Liver (tissue), 9 donors: Measurements from ENCODE around the gene CTTN. TPM values are rescaled to one million over a fixed set of nuclear protein-coding genes. Genes with fewer than 3 reads are reported as not detected.

Experiments
- DNase-seq: peaks from one replicate; pipeline ENCODE4 v3.0.0-alpha.2; 2017; ENCODE audit warnings: low spot score
- H3K27ac ChIP-seq, 2 donors: one replicate each; pipeline ENCODE4 v1.7.0; 2013; ENCODE audit warnings: inconsistent platforms in 2 of 2, low read length in 2 of 2, control low read depth in 1 of 2, low read depth in 1 of 2, mild to moderate bottlenecking in 1 of 2
- H3K27me3 ChIP-seq, 4 donors: one replicate each; pipeline versions ENCODE4 v1.6.1 to v1.7.0; 2013; ENCODE audit warnings: low read length in 3 of 4, inconsistent platforms in 1 of 4, mild to moderate bottlenecking in 1 of 4, moderate library complexity in 1 of 4; ENCODE audit not compliant: control insufficient read depth in 4 of 4, insufficient read depth in 4 of 4
- H3K36me3 ChIP-seq, 4 donors: one replicate each; pipeline versions ENCODE4 v1.6.1 to v1.7.0; 2013; ENCODE audit warnings: low read length in 3 of 4, mild to moderate bottlenecking in 3 of 4, low read depth in 1 of 4, moderate library complexity in 1 of 4; ENCODE audit not compliant: control insufficient read depth in 4 of 4, insufficient read depth in 3 of 4
- H3K4me1 ChIP-seq, 4 donors: one replicate each; pipeline versions ENCODE4 v1.6.1 to v1.7.0; 2013; ENCODE audit warnings: low read length in 3 of 4, mild to moderate bottlenecking in 3 of 4, moderate library complexity in 1 of 4; ENCODE audit not compliant: control insufficient read depth in 4 of 4, insufficient read depth in 4 of 4
- H3K4me3 ChIP-seq, 3 donors: one replicate each; pipeline versions ENCODE4 v1.6.1 to v1.7.0; 2013; ENCODE audit warnings: low read length in 3 of 3, control low read depth in 1 of 3, low read depth in 1 of 3, mild to moderate bottlenecking in 1 of 3
- H3K9ac ChIP-seq, 2 donors: one replicate each; pipeline ENCODE4 v1.7.0; 2013; ENCODE audit warnings: low read length in 2 of 2, mild to moderate bottlenecking in 2 of 2, moderate library complexity in 2 of 2, control low read depth in 1 of 2, low read depth in 1 of 2
- H3K9me3 ChIP-seq, 4 donors: one replicate each; pipeline versions ENCODE4 v1.6.1 to v1.7.0; 2013; ENCODE audit warnings: low read length in 3 of 4; ENCODE audit not compliant: control insufficient read depth in 4 of 4
- ATF3 ChIP-seq: IDR thresholded peaks from 2 replicates; pipeline ENCODE4 v1.6.1; 2016; ENCODE audit warnings: antibody characterized with exemption
- GABPA ChIP-seq, 2 donors: IDR thresholded peaks in 1 of 2; conservative IDR thresholded peaks in 1 of 2; 2 replicates each; pipeline ENCODE4 v1.6.1; 2016; ENCODE audit warnings: antibody characterized with exemption in 2 of 2, mild to moderate bottlenecking in 1 of 2, moderate library complexity in 1 of 2
- HNF4A ChIP-seq, 2 donors: conservative IDR thresholded peaks; 2 replicates each; pipeline ENCODE4 v1.6.1; 2016; ENCODE audit warnings: antibody characterized with exemption in 2 of 2, mild to moderate bottlenecking in 2 of 2
- HNF4G ChIP-seq: IDR thresholded peaks from 2 replicates; pipeline ENCODE4 v1.6.1; 2016; ENCODE audit warnings: antibody characterized with exemption
- JUND ChIP-seq, 2 donors: IDR thresholded peaks; 2 replicates each; pipeline ENCODE4 v1.6.1; 2016; ENCODE audit warnings: antibody characterized with exemption in 2 of 2
- REST ChIP-seq: IDR thresholded peaks from 2 replicates; pipeline ENCODE4 v1.6.1; 2016; ENCODE audit warnings: antibody characterized with exemption, mild to moderate bottlenecking
- RXRA ChIP-seq, 2 donors: IDR thresholded peaks; 2 replicates each; pipeline ENCODE4 v1.6.1; 2017 to 2018; ENCODE audit warnings: antibody characterized with exemption in 2 of 2, mild to moderate bottlenecking in 1 of 2
- TAF1 ChIP-seq: conservative IDR thresholded peaks from 2 replicates; pipeline ENCODE4 v1.6.1; 2016; ENCODE audit warnings: antibody characterized with exemption, mild to moderate bottlenecking
- ZBTB33 ChIP-seq: IDR thresholded peaks from 2 replicates; pipeline ENCODE4 v1.6.1; 2016; ENCODE audit warnings: antibody characterized with exemption
- WGBS: extraction: QIAGEN DNeasy Blood & Tissue Kit; methylation state at CpG from one replicate; pipeline ENCODE4 v1.1.7; 2013; 5-methylcytosine and 5-hydroxymethylcytosine counted together
- polyA plus RNA-seq, 2 donors: library from polyadenylated mRNA; stranded (reverse) in 1 of 2; unstranded in 1 of 2; fragments of 200-250 nt in 1 of 2; fragments of >200 nt in 1 of 2; fragmentation: Nextera tagmentation in 1 of 2; extraction: Ambion mirVana in 1 of 2; gene quantifications; one replicate each; pipeline versions ENCODE4 v1.2.1 to v1.2.3, GENCODE V29; 2013 to 2015
- total RNA-seq, 2 donors: library from RNA; depleted of rRNA; stranded (reverse); fragments of >200 nt; gene quantifications; one replicate each; pipeline ENCODE4 v1.2.3, GENCODE V29; 2014
- donor health status: healthy.
- donor health status: healthy.
- donor health status: healthy.
- donor health status: healthy.
- donor health status: healthy.

Gene CTTN
- total and polyA plus RNA-seq, 4 donors: 38.7 to 136 (median 45.4) TPM

- TF ChIP-seq ATF3 (no peak), JUND (IDR thresholded peaks at IDR 0.05) (no peak), ZBTB33 (no peak), TAF1 (no peak), HNF4A (conservative IDR thresholded peaks at IDR 0.05) (no peak), GABPA (IDR thresholded peaks at IDR 0.05 in 1 of 2, conservative IDR thresholded peaks at IDR 0.05 in 1 of 2) (no peak)
Measured at GRCh38 chr11:70413151-70413550, 14.8 kb downstream of the CTTN start (continued).

GRCh38 chr11:70414341-70415100 lies 16.2 kb downstream of the CTTN start:
- WGBS: 94% methylated on average over 28 of the region's 28 CpGs
- no peaks in the 10 kb centered on the region for H3K9me3 ChIP-seq
- TF ChIP-seq HNF4A (conservative IDR thresholded peaks at IDR 0.05) (no peak), REST (no peak), HNF4G (no peak)
- no peak overlapping the region for H3K9ac ChIP-seq
- DNase-seq: no peak
- no peak overlapping the region for H3K4me3 ChIP-seq
- no peaks in the 10 kb centered on the region for H3K4me1 ChIP-seq
- peaks cover 15 to 77% (median 51%) of the 10 kb centered on the region in 4 donors for H3K36me3 ChIP-seq
- no peaks in the 10 kb centered on the region for H3K27me3 ChIP-seq
- H3K27ac ChIP-seq: no peak overlapping the region

GRCh38 chr11:70415191-70415590 lies 16.9 kb downstream of the CTTN start:
- H3K27me3 ChIP-seq: no peaks in the 10 kb centered on the region
- WGBS: 73% methylated on average over 10 of the region's 10 CpGs
- DNase-seq: no peak
- no peak overlapping the region for H3K4me3 ChIP-seq
- H3K4me1 ChIP-seq: no peaks in the 10 kb centered on the region
- no peak overlapping the region for H3K9ac ChIP-seq
- no peak overlapping the region for H3K27ac ChIP-seq
- no peaks in the 10 kb centered on the region for H3K9me3 ChIP-seq
- no peak for TF ChIP-seq RXRA (IDR thresholded peaks at IDR 0.05)
- TF ChIP-seq HNF4G: no peak
- H3K36me3 ChIP-seq: peaks cover 15 to 77% (median 51%) of the 10 kb centered on the region in 4 donors
